Left cardiac atrium (tissue), 4 donors: ENCODE measurements around the gene MUCL1. TPM values are rescaled to one million over a fixed set of nuclear protein-coding genes. Genes with fewer than 3 reads are reported as not detected.
"Not testable (repeated sequence)": the region's sequence is repeated elsewhere in the genome, so short reads cannot be mapped to it uniquely, and the experiment has no call there.

ENCODE experiments used
- ATAC-seq, 2 donors: fragments of 200-7000 bp; cut with Tn5 transposase; one replicate each; pipeline ENCODE4 v1.9.1; 2020; ENCODE audit warnings: mild to moderate bottlenecking in 2 of 2, moderate library complexity in 2 of 2
- DNase-seq: peaks from one replicate; pipeline ENCODE4 v3.0.0-alpha.2; 2020
- intact Hi-C, 2 donors: fragments of 100-400 bp; cut with DNase I; formaldehyde crosslinking; loops; one replicate each; pipeline versions ENCODE4 v1.14.1 to v1.15.1; 2022 to 2023
- long read RNA-seq: library from polyadenylated mRNA; unstranded; transcript quantifications from one replicate; pipeline ENCODE4 v2.0.0, GENCODE V29; 2021
- total RNA-seq, 2 donors: library from RNA; stranded (reverse); fragmentation: NEBNext Ultra II Directional; extraction: Animal tissue kit (Norgen Biotek cat#: 25700); gene quantifications; one replicate each; pipeline ENCODE4 v1.2.1, GENCODE V29; 2021
- donor health status: DM: no; HTN: yes; CAD: no.
- donor health status: DM: no; HTN: yes; CAD: no; lungs with severe emphysema.
- donor health status: DM: yes; HTN: yes; CAD: no.
- donor health status: Dilated cardiomyopathy.

MUCL1 gene
- not detected for total RNA-seq
- long read RNA-seq, result 0 reads

GRCh38 chr12:54853933-54854538 is at the start of gene MUCL1:
Gene MUCL1 (plus strand): TSS chr12:54854516. CDS start chr12:54854583, 67 bp downstream.
- DNase-seq (no peak), ATAC-seq (peak; percentile 44 to 76)
- intact Hi-C loops, result no loop called here

- ATAC-seq (no peak), DNase-seq (no peak)
- intact Hi-C loops, result no loop called here
Observed at GRCh38 chr12:54821676-54822075, 32.6 kb upstream of the MUCL1 start.

GRCh38 chr12:54824402-54824801 is 29.9 kb upstream of the MUCL1 start:
- ATAC-seq, result no peak
- DNase-seq, result no peak
- intact Hi-C loops, result no loop called here

GRCh38 chr12:54829511-54829910 is 24.8 kb upstream of the MUCL1 start:
- intact Hi-C loops, result no loop called here
- DNase-seq (no peak), ATAC-seq (no peak)

GRCh38 chr12:54830199-54830598 is 24.1 kb upstream of the MUCL1 start:
- intact Hi-C loops, result no loop called here
- DNase-seq (no peak), ATAC-seq (no peak)

GRCh38 chr12:54831631-54832030 is 22.7 kb upstream of the MUCL1 start:
- intact Hi-C loops, result no loop called here
- no peak for ATAC-seq
- no peak for DNase-seq

- ATAC-seq (no peak), DNase-seq (no peak)
- intact Hi-C loops, result no loop called here
Observed at GRCh38 chr12:54840244-54840865, 14.0 kb upstream of the MUCL1 start.

GRCh38 chr12:54857406-54857805 is 3.1 kb downstream of the MUCL1 start:
- intact Hi-C loops, result no loop called here
- DNase-seq (no peak), ATAC-seq (no peak)

- DNase-seq, result no peak
- intact Hi-C loops, result no loop called here
- ATAC-seq, result no peak
Observed at GRCh38 chr12:54858562-54858961, 4.2 kb downstream of the MUCL1 start.

- ATAC-seq (no peak), DNase-seq (no peak)
- intact Hi-C loops, result no loop called here
Observed at GRCh38 chr12:54859502-54859901, 5.2 kb downstream of the MUCL1 start.

- DNase-seq (no peak), ATAC-seq (no peak)
- intact Hi-C loops, result no loop called here
Observed at GRCh38 chr12:54861927-54862326, 7.6 kb downstream of the MUCL1 start.

- intact Hi-C loops, result no loop called here
- DNase-seq (no peak), ATAC-seq (no peak)
Observed at GRCh38 chr12:54863948-54864618, 9.8 kb downstream of the MUCL1 start.

GRCh38 chr12:54865683-54866324 is 11.5 kb downstream of the MUCL1 start:
- no peak for ATAC-seq
- no peak for DNase-seq
- intact Hi-C loops, result no loop called here

GRCh38 chr12:54868690-54869089 is 14.4 kb downstream of the MUCL1 start:
- no peak for ATAC-seq
- intact Hi-C loops, result no loop called here
- DNase-seq, result no peak

GRCh38 chr12:54870048-54870447 is 15.7 kb downstream of the MUCL1 start:
- intact Hi-C loops, result no loop called here
- ATAC-seq (no peak), DNase-seq (no peak)

- ATAC-seq, result no peak
- DNase-seq, result no peak
- intact Hi-C loops, result no loop called here
Observed at GRCh38 chr12:54870617-54871016, 16.3 kb downstream of the MUCL1 start.

GRCh38 chr12:54879150-54879549 is 24.8 kb downstream of the MUCL1 start:
- DNase-seq (no peak), ATAC-seq (no peak)
- intact Hi-C loops, result no loop called here

GRCh38 chr12:54879579-54879978 is 25.3 kb downstream of the MUCL1 start:
- ATAC-seq, result no peak
- DNase-seq, result no peak
- intact Hi-C loops, result no loop called here

- no peak for ATAC-seq
- intact Hi-C loops, result no loop called here
- DNase-seq, result no peak
Observed at GRCh38 chr12:54882079-54882478, 27.8 kb downstream of the MUCL1 start.

GRCh38 chr12:54882597-54882996 is 28.3 kb downstream of the MUCL1 start:
- ATAC-seq, DNase-seq, intact Hi-C loops: not testable (repeated sequence)
